SK-N-SH treated with all-trans-retinoic acid at 6 μM for 48 hours (cell line): Measurements from ENCODE around the gene CAMTA2.
"Not testable (repeated sequence)": the region's sequence is repeated elsewhere in the genome, so short reads cannot be mapped to it uniquely, and the experiment has no call there.

Experiments used
- ISL1 ChIP-seq: fragments of 250-450 bp; sonication (Bioruptor Pico); IDR thresholded peaks from 2 replicates; pipeline ENCODE4 v2.1.2; 2022; ENCODE audit warnings: mild to moderate bottlenecking, moderate library complexity
- TF ChIP-seq, protein P1 (sequence below): fragments of 250-450 bp; sonication (Bioruptor Pico); IDR thresholded peaks from 2 replicates; pipeline ENCODE4 v1.5.1; 2020; ENCODE audit warnings: low read depth, mild to moderate bottlenecking, moderate library complexity

DNA sequence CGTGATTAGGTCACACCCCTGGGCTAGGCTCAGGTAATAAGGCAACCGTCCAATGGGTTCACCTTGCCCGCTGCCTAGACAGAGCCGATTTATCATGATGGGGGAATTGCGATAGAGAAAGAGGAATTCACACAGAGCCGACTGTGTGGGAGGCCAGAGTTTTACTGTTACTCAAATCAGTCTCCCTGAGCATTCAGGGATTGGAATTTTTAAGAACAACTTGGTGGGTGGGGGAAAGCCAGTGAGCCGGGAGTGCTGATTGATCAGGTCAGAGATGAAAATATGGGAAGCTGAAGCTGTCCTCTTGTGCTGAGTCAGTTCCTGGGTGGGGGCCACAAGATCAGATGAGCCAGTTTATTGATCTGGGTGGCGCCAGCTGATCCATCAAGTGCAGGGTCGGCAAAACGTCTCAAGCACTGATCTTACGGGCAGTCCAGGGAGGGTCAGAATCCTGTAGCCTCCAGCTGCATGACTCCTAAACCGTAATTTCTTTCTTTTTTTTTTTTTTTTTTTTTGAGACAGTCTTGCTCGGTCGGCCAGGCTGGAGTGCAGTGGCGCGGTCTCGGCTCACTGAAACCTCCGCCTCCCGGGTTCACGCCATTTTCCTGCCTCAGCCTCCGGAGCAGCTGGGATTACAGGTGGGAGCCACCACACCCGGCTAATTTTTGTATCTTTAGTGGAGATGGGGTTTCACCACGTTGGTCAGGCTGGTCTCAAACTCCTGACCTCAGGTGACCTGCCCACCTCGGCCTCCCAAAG, 60.7 kb downstream of the CAMTA2 start:
- TF ChIP-seq, protein P1, sequence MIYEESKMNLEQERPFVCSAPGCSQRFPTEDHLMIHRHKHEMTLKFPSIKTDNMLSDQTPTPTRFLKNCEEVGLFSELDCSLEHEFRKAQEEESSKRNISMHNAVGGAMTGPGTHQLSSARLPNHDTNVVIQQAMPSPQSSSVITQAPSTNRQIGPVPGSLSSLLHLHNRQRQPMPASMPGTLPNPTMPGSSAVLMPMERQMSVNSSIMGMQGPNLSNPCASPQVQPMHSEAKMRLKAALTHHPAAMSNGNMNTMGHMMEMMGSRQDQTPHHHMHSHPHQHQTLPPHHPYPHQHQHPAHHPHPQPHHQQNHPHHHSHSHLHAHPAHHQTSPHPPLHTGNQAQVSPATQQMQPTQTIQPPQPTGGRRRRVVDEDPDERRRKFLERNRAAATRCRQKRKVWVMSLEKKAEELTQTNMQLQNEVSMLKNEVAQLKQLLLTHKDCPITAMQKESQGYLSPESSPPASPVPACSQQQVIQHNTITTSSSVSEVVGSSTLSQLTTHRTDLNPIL (CRISPR knock-in tag) = not testable (repeated sequence)
- not testable (repeated sequence) for TF ChIP-seq ISL1 (CRISPR knock-in tag)
